SIG-M5 (cell line): ENCODE results near the gene TEF.
"Not testable (repeated sequence)": the region's sequence is repeated elsewhere in the genome, so short reads cannot be mapped to it uniquely, and the experiment has no call there.

Source experiments
- DNase-seq: peaks from one replicate; lab custom pipeline; 2025; lab: John Stamatoyannopoulos, UW

The TEF gene

DNA sequence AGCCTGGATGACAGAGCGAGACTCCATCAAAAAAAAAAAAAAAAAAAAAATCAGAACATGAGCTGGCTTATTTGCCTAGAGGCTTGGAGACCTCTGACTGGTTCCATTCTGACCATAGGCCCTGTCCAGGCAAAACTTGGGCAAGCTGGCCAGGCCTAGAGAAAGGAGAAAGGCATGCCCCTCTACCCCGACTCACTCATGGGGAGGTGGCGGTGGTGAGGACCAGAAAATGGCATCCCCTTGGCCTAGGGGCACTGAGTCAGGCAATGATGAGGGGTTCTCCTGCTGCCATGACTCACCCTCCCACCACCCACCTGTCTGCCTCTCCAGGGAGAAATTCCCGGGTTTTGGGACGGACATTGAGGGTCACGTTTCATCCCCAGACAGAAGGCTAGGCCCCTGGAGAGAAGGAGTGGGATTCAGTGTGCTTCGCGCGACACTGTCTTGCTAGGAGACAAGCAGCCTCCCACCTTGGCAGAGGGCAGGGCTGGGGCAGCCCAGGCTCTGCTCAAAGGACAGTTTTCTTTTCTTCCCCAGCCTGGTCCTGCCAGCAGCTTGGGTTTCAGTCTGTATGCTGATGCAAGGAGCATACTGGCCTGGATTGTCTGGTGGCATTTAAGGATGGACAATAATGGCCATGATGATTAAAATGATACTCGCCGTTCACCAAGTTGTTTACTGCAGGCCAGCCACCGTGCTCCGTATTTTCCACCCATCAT is 47.6 kb downstream of the TEF start:
- DNase-seq = no peak

DNA sequence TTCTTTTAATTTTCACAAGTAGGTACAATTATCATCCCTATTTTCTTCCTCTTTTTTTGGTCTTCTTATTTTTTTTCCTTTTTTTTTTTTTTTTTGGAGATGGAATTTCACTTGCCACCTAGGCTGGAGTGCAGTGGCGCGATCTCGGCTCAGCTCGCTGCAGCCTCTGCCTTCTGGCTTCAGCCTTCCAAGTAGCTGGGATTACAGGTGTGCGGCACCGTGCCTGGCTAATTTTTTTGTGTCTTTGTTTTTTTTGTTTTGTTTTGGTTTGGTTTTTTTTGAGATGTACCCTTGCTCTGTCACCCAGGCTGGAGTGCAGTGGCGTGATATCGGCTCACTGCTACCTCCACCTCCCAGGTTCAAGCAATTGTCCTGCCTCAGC is 48.2 kb downstream of the TEF start:
- DNase-seq = no peak

DNA sequence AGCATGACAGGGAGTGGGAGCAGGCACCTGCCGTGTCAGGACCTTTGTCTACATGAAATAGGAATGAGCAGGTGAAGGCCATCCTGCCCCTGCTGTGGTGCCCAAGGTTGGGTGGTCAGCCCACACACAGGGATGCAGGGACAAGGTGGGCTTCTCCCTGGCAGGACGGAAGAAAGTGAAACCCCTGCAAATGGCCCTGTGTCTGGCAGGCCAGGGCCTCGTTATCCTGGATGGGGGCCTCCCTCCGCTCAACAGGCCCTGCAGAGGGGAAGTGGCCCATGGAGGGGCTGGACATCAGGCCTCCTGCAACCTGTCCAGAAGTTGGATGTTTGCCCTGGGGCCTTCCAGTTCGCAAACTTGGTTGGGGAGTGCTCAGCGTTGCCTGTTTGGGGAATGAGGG is 49.9 kb downstream of the TEF start:
- DNase-seq = no peak

DNA sequence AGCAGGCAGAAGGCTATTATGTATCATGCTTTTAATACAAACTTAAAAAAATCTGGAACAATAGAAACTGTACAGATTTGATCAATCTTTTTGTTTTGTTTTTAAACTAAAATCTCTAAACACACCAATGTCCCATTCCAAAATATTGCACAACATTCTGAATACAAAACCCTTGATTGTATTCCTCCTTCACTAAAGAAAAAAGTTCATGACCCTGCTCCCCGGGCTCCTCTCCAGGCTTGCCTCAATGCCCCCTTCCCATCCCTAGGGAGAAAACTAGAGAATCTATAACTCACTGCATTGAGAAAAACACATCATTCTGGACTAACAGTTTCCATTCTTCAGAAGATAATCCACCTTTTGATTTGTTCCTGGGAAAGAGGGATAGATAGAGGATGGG is 51.7 kb downstream of the TEF start:
- not testable (repeated sequence) for DNase-seq

DNA sequence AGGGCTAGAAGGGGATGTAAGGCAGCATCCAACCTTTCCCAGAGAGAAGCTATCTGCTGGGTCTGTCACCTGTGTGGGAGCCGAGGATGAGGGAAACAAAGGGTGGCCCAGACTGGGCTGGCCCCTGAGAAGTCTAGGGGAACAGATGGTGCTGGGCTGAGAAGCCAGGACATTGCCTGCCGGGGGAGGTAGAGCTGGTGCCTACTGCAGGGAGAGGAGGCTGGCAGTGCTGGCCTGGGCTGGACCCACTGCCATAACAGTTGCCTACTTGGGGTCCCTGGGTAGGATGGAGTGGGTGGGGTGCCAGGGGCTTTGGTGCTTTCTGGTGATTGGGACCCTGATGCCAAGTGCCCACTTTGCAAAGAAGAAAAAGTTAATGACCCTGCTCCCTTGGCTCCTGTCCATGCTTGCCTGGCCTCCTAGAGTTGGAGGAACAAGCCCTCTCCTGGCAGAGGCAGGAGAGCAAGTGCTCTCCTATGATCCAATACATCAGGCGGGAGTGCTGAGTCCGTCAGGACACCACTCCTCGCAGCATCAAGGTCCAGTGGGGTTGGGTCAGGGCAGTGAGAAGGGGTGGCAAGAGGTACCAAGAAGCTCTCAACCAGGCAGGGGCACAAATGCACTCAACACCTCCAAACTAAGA is 52.7 kb downstream of the TEF start:
- not testable (repeated sequence) for DNase-seq

DNA sequence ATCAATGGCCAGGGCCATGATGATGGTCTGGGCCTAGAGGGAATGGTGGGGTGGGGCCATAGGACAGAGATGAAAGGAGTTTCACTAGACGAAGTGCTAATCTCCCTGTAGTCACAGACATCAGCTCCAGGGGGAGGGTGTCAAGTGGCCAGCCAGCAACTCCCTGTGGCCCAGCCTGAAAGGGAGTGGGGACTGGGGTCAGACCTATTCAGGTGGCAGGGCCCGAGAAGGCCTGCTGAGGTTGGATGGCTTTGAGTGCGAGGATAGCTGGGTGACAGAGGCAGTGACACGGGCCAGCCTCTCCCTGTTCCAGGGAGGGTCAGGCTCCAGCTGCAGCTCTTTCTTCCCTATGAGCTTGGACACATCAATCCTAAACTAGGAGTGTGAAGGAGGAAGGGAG is 53.8 kb downstream of the TEF start:
- DNase-seq = no peak

DNA sequence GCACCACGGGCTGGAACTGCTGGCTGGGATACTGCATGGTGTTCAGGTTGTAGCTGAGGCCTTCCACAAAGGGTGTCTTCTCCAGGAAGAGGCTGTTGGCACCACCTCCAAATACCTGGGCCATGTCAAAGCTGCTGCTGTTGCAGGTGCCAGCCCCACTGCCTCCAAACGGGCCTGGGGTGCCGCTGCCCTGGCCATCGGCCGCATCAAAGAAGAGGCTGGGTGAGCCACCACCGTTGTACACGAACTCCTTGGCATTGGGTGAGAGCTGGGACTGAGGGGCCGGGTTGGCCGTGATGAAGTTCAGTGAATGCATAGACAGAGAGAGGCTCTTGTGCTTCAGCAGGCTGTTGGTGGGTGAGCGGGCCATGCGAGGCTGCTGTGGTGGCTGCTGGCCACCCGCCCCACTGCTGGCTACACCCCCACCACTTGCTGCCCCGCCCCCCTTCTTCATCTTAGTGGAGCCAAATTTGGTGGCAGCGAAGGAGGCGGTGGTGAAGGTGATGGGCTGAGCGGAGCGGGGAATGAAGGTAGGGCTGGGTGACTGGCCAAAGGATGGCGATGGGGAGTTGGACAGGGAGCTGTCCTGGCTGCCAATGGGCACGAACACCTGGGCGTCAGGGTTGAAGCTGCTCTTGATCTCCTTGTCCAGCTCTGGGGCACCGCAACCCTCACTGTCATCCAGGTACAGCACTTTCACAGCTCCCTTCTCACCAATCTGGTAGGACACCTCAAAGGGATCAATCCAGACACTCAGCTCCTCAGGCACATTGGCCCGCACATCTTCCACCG is 54.8 kb downstream of the TEF start:
- DNase-seq = no peak

DNA sequence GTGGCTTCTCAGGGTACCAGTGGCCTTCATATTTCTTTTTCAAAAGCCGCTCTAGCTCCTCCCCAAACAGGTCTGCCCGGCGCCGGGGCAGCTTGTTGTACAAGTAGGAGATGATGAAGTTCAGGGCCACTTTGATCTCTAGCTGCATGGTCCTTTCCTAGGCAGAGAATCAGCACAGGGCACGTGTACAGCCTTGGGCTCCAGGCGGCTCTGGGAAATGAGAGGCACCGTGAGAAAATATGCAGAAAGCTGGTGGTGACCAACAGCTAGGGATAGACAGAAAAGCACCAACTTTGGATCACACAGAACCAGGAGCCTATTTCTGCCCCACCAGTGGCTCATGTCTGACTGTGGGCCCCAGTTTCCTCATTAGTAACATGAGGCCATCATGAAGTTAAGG is 55.5 kb downstream of the TEF start:
- no peak for DNase-seq

DNA sequence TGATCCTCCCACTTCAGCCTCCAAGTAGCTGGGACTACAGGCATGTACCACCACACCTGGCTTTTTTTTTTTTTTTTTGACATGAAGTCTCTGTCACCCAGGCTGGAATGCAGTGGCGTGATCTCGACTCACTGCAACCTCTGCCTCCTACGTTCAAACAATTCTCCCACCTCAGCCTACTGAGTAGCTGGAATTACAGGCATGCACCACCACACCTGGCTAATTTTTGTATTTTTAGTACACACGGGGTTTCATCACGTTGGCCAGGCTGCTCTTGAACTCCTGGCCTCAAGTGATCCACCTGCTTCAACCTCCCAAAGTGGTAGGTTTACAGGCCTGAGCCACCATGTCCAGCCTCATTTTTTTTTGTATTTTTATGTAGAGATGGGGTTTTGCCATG is 58.8 kb downstream of the TEF start:
- DNase-seq = not testable (repeated sequence)

DNA sequence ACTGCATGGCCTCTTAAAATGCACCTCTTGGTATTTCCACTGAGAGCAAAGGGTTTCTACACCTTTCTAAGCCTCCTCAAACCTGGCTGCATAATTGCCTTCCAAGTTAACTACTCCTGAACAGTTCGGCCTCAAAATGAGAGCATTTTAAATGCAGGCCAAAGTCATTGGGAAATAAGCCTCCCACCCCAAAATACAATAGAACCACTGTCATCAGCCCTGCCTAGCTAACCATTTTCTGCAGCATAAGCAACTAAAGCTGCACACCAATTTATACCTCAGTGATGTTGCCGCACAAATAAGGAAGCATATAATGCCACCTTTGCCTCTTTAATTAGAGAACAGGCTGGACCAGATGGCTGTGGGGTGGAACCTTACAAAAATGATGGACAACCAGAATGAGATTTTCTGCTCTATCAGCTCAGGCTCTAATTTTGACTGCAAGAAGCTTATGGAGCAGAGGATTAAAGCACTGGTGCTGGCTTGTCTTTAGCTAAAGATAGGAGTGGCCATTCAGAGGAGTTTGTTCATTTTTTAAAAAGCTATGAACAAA is 60.6 kb downstream of the TEF start:
- DNase-seq = no peak

DNA sequence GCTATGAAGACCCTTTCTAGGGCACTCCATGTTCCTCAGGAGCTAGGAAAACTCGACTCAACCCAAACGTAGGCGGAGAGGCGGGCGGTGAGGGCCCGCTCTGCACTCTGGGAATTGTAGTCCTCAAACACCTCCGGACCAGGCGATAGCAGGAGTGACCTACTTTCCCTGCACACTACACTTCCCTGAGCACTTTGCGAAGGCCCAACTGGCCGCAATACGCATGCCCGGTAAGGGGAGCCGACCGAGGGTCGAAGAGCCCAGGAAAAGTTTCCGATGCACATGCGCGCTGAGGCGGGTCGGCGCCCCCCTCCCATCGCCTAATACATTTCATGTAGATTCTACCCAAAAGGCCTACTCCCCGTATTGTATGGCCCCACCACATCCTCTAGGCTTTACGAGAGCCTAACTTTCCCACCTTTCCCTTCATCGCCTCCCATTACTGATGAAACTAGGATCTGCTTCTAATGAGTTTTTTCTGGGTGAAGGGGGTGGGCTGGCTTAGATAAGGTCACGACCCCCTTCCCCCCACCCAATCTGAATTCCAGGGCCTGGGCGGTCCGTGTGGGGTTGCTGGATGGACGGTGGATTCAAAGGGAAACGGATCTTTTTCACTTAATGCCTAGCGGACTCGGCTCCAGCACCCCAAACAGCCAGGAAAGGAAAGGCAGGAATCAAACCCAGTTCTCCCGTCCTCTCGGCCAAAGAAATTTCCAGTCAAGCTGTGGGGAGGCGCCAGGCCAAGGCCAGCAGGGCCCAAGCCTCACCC is 62.8 kb downstream of the TEF start:
- peak; percentile 70 for DNase-seq

DNA sequence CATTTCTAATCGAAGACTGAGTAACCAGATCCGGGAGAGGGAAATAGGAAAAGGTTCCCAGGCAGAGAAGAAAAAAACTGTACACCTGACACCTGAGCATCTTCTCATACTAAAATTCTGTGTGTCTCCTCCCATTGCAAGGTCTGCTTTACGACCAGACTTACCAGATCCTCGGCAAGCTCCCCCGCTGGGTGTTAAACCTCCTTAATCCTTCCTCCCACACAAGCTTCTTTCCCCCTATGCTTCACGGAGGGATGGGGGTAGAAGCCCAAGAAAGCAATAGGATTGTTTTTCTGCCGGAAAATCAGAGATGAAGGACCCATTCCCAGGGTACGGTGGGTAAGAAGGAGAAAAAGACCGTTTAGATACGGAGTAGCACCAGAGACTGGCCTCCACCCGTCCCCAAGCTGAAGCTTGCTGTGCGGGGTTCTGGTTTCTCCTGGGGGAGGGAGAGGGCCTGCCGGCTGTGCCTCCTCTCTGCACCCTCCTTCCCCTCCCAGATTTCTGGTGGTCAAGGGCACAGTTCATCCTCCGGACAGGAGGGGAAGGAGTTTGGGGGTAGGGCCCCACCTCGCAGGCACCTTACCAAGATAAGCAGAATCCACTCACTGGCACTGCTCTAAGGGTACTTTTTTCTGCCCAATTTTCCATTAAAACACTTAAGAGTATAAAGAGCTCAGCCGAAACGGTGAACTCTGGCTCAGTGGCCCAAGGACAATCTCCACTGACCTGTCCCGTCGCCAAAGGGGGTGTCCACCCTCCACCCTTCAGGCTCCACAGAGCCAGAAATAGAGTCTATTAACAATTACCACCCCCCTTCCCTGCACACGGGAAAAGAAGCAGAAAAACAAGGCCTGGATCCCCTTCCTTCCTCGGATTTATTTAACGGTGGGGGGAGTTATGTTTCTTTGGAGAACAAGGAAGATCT is 63.7 kb downstream of the TEF start:
- no peak for DNase-seq

DNA sequence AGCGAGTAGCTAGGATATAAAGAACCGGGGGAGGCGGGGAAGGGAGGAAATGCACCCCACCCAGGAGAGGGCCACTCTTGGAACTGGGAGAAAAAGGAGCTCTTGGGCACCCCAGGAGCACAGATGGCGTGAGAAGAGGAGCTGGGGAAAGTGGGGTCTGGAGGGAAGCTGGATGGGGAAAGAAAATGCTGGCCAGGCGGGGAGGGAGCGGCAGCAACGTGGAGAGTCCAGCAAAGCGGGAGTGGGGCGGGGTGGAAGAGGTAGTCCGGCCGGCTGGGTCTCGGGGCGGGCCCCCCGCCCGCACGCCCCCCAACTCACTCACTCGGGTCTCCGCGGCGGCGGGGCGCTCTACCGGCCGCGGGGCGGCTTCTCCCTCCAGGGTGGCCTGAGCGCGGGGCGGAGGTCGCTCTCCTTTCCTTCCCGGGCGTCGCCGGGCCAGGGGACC is 64.3 kb downstream of the TEF start:
- no peak for DNase-seq

DNA sequence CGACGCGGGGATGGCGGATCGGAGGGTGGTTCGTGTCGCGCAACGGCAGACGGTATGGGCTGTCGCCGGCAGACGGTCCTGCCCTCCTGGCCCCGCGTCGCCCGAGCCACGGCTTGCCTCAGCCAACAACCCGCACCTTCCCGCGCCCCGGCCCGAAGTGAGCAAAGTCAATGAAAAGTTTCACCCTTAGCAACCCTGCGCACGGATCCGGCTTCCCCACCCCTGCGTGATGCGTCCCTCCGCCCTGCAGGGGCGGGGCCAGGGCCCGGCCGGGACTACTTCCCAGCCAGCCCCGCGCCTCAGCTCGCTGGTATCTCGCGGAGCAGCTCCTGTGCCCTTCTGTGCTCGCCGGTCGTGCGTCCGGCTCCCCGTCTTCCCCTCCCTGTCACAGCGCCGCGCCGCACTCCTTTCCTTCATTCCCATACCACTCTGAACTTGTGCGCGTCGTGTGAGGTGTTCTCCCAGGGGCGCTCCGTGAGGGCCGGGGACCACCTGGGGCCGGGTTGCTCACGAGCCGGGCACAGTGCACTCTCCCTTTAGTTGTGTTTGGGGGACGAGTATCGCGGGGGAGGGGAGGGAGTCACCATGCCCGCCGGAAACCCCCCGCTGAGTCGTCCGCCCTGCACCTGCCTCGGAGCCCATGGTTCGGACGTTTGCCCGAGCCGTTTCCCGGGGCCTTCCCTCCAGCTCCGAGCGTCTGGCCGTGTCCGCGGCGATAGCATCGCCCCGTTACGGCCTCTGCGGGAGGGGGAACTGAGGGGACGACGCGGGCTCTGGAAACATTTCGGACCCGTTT is 65.1 kb downstream of the TEF start, which contains the start of gene TOB2:
TSS of gene TOB2 (minus strand) at position 163 of the 796 bp plus-strand sequence. CDS start 9,456 bp downstream, outside the sequence.
- peak; percentile 32 for DNase-seq

DNA sequence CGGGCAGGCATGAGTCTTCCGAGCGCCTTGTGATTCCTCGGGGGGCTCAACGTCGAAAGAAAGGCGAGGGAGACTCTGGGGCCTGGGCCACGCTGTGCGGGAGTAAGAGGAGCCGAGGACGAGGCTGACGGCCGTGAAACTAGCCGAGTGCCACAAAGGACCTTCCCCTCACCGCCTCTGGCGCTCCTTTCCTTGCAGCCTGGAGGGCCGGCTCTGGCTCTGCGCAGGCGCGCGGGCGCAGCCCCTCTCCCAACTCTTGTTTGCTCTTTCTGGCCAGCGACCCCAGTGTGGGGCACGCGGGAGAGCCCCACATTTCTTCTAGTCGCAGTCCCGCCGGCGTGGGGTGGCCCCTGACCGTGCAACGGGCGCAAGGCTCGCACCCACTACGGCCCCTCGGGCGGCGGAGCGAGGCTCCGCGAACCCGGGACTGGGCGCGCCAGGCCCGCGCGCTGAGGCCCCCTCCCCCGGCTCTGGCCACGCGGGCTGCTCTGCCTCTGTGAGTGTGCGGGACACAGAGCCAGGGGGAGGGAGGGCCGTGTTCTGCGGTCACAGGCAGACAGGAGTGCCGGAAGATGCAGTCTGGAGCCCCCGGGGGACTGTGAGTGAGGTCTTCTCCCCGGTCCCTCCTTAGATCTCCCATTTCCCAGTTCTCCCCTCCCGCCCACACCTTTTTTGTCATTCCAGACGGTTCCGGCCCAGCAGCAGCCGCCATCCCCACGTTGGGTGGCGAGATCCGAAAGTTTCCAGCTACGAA is 65.9 kb downstream of the TEF start:
- DNase-seq = no peak

DNA sequence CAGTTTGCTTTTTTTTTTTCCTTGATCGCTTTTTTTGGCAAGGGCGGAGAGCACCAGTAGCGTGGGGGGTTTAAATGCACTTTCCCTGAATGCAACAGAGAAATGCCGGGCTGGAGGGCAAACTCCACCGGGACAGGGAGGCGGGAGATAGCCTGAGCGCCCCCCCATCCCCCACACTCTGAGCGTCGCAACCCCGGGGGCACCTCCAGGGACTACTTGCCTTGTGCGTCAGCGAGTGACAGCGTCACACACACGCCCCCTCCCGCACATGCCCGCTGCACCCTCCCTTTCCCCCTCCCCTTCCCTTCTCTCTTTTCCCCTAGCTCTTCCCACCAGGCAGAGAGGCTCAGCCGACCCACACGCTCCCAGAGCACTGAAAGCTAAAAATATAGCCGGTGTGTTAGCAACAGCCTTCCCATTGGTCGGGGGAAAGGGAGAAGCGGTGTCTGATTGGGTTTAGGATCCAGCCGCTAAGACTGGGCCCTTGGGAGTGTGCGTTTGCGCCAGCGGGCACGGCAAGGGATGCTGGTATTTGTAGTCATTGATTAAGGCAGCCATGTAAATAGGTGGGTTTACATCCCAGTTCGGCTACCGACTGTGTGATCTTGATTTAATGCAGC is 66.6 kb downstream of the TEF start:
- peak; percentile 96 for DNase-seq
